Left forelimb (tissue), 1 donor: Measurements from ENCODE around the gene LHFPL2.

Source experiments
- DNase-seq: peaks from one replicate; pipeline ENCODE4 v3.0.0-alpha.2; 2018; ENCODE audit warnings: low spot score

Gene LHFPL2

DNA sequence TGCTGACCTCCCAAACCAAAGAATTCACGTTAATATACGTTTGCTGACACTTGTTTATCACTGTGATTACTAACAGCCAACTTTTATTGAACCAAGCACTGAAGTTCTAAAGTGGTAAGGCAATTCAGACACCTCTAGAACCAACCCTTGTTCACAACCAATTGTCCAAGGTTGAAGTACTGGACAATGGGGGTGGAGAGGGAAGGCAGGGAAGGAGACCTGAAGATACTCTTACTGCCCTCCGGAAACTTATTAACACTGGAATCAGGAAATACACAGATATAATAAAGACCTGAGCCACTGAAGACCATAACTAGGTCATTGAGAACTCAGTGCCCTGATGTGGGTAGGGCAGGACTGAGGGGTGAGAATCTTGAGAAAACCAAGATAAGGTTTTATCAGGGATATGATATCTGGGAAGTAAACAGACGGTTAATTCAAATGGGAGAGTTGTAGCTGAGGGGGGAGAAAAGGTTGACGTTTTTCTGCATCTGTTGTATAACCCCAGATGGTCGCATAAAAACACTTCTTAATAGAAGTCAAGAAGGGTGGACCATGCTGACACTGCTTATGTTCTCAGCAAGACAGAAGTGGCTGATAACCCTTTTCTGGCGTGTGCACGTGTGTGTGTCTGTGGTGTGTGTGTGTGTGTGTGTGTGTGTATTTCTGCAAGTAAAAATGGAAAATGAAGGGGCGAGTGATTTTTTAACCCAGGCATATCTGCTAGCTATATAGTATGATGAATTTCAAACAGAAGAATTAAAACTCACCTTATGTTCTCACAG is 125.9 kb downstream of the LHFPL2 start:
- DNase-seq, result no peak

DNA sequence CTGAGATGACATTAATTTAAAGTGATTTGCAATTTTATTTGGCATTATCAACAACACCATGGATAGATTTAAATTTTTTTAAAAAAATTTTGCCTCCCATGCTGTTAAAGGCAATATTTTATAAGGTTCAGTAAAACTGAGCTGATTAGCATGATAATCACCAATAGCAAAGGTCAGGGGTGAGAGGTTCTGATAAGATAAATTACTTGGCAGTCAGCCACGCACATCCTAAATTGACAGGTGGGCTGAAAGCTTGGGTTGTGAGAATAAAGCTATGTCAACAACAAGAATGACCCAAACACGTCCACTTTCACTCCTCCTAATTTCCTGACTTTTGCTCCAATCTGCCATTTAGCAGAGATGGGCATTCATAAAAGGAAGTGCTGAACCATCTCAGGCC is 127.1 kb downstream of the LHFPL2 start:
- no peak for DNase-seq

DNA sequence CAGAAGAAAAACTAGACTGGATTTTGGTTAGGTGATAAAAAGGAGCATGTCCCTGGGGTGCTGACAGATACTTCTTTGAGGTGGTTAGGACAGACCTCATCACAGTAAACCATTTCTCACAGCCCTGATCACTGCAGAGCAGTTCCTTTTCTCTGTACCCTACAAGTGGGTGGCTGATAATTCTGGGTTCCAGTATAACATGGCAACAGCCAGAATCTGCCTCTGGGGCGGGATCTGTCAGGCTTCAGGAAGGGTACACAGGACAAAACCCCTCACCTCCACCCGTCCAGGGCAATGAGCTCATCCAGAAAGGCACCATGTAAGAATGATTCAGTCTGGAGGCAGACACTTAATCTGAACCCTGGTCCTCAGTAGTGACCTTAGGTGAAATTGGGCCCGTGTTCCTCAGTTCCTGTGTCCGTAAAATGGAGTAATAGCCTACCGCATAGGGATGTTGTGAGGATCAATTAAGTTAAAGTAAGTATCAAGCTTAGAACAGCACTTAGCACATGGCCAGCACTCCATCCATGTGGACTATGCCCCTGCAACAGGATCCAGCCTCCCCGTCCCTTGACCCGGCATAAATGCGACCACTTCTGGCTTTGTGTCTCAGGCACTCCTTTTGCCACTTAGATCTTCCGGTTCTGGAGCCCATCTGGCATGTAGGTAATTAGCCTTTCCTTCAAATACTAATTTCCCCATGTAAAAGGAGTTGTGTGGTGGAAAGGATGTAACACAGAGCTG is 129.2 kb downstream of the LHFPL2 start:
- no peak for DNase-seq

DNA sequence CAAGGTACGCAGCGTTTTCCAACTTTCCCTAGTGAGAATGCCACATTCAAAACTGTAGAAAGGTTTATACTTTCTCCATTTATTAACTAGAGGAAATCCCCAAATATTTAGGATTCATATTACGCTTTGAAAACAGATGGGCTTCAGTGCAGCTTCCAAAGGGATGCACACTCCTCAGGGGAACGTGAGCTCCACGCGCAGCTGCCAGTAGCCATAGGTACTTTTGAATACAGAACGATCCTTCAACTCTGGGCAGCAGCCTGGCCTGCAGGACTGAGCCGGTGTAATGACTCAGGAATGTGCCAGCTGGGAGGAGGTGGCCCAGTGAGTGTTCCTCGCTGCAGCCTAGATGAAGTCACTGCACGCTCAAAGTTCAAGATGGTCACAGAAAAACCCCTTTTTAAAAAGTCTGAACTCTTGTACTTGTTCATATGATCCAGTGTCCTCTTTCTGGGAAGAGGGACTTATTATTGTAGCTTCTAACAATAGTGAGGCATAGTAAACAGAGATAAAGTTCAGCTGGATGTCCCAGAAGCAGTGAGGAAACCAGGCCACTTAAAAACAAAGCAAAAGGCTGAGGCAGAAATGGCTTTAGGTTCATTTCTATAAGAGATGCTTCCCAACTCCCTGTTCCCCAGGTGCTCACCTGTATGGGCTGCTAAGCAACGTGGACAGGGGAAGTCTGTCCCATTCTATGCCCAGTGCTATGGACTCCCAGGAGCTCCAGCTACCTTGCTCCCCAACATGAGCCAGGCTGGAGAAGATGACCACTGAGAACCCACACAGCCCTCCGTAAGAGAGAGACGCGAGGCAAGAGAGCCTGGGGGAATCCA is 130.0 kb downstream of the LHFPL2 start:
- no peak for DNase-seq

DNA sequence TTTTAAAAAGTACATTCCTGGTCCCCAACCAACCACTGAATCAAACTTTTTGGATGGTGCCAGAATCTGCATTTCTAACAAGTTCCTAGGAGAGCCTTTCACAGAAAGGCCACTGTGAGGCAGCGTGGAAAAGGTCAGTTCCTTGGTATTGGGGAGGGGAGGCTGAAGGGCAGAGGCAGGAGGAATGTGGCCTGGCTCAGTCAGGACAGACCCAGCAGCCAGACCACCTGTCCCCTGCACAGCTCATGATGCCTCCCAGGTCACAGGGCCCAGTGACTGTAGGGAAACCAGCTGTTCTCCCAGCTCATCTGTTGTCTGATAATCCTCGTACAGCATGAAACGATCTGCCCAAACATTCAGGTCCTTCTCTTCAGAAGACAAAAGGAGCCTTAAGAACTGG is 132.9 kb downstream of the LHFPL2 start:
- no peak for DNase-seq

DNA sequence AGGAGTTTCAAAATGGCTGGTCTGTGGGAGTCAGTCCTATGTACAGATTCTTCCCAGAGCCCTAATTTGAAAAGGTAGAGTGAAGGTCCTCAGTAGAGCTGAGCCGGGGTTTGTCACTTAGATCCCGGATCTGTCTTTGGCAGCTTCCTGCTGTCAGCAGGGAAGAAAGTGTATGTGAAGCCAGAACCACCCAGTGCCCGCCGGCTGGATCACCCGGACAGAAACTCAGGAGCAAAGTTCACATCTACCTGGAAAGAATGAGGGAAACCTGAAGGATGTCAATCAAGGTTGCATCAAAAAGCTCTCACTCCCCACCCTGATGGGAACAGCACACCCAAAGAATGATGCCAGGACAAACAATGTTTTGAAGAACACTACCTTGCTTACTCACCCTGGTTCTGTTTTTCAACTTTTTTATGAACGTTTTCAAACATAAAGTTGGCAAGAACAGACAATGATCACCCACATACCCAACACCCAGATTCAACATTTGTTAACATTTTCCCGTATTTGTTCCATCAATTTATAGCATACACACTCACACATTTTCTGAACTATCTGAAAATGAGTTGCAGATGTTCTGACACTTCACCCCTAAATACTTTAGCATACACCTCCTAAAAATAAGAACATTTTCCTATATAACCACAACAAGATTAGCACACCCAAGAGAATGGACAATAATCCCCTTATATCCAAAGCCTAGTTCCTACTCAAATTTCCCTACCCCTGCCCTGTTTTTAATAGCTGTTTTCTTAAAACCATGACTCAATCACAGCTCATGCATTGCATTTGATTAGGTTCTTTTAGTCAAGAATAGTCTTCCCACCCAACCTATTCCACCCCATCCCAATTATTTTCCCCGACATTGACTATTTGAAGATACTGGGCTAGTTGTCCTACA is 133.9 kb downstream of the LHFPL2 start:
- no peak for DNase-seq

DNA sequence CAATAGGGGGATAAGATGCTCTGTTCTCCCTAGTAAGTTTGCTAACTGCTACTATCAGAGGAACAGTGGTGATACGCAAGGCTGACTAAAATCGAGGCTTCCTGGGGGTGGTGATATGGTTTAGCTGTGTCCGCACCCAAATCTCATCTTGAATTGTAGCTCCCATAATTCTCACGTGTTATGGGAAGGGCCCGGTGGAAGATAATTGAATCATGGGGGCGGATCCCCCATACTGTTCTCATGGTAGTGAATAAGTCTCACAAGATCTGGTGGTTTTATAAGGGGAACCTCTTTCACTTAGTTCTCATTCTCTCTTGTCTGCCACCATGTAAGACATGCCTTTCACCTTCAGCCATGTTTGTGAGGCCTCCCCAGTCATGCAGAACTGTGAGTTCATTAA is 135.1 kb downstream of the LHFPL2 start:
- no peak for DNase-seq

DNA sequence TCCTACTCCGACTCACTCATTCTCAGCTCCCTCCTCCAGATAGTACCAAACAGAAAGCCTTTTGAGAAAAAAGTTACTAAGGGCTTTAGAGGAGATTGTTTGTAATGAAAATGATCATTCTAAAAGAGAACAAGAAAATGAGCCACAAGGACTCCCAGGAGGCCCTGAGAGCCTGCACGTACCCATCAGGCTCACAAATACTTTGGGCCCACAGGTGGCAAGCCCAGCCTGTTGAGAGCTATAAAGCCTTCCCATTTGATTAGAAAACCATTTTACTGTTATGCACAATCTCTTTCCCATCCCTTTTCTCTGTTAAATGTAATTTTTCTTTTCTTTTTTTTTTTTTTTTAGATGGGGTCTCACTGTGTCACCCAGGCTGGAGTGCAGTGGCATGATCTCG is 136.1 kb downstream of the LHFPL2 start:
- no peak for DNase-seq

DNA sequence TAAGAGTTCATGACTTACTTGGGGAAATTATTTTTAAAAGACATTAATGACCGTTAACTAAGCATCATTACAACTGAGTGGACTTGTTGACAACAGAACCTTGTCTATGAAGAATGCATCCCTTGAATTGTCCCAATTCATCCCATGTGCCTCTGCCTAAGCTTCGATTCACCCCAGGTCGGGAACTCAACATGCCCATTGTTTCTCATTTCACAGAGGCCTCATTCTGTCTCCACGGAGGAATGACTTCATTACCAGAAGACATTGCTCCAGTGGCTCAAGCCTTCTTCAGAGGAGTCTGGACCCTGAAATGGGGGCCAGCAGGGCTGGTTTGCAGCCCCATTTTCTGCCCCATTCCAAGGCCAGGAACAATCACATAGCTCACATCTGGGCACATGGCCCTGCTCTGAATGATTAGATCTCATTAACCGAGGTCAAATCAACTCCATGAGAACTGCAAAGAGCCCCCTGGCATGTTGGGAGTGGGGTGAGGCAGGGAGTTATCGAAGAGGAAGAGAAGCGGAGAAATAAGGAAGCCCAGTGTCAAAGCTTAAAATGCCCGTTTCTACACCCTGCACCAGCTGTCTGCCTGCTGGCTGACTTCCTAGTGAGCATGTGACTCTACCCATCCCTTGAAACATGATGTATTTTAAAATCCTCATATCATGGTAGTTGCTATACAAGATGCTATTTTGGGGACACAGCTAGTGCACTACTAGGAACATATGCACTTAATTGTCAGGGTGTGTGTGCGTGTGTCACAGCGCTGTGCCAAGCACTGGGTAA is 137.3 kb downstream of the LHFPL2 start:
- no peak for DNase-seq

DNA sequence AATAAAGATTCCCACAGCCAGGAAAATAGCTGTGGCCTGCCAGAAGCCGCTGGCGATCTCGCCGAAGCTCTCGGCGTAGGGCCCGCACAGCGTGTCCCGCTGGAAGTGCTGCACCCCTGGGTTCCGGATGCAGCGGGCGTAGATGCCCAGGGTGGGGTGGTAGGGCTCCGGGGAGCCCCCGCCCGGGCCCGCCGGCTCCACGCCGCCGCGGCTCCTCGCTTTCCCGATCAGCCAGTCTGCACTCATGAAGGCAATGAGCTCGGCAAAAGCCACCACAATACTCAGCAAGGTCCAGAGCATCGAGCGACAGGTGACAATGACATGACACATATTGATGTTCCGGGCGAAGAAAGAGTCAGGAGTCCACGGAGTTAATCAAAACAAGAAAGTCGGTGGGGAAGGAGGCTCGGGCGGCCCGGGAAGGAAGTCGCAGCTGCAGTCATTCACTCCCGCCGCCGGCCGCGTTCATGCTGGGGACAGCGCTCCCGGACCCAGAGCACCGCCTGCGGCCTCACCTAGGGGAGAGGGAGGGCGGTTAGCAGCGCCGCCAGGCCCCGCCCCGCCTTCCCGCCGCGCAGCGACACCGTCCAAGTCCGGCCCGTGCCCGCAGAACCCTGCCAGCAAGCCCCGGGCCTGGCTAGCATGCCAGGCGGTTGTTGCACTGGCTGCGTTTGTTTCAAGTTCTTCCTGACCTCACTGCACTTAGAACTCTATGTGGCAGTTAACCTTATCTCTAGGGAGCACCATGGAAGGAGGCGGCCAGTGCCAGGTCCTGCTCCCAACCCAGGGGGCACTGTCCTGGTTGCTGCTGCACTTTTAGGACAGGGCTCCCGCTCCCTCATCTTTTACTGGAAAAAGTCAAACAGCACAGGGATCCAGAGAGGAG is 138.4 kb downstream of the LHFPL2 start:
- DNase-seq, result peak; percentile 76

DNA sequence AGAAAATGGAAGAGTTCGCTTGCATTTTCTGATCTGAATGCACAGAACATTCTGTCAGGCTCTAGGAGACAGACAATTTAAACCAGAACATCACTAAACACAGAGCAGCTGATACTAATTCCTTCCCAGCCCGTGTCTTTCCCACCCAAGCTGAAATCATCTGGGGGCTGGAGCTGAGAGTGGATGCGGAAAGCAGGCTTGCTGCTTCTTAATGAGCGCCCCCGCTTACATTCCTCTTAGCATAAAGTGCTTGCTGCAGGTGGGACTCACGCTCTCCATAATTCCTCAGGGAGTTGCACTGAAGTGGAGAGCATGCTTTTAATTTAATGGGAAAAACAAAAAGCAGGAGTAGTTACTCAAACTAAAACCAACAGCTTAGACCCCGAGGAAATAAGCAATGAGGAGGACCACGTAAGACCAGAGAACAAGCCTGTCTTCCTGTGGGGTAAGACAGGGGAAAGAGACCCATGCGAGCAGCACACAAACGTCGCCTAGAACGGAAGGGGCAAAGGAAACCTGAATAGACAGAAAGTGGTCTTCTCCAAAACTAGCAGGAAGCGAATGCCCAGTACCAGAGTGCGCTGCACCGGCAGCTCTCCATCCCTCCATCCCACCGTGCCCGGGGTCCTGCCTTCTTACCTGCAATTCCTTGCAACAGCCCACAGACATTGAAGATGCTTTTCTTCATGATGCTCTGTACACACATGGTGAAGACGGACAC is 139.3 kb downstream of the LHFPL2 start:
- DNase-seq, result no peak

DNA sequence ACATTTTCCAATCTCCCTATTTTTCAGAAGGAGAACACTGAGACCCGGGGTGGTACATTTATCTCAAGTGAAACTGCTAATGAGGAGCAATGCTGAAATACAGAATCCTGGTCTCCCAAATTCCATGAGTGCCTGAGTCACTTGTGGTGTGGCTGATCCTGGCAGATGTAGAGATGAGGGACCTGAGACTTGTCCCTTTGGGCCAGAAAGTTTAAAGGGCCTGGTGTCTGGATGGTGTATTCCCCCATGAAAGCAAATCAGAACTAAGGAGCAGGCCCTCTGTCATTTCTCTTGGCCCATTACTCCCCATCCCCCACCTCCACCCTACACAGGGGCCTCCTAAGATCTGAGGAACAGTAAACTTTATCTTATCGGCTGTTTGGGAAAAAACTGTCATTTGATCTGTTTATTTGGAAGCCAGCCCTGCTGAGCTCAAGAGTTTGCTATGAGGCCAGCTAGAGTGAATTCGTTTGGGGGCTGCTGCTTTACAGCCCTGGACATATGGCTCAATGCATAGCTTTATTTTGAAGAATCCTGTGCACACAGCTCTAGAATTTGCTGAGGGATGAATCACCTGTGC is 140.3 kb downstream of the LHFPL2 start:
- no peak for DNase-seq

DNA sequence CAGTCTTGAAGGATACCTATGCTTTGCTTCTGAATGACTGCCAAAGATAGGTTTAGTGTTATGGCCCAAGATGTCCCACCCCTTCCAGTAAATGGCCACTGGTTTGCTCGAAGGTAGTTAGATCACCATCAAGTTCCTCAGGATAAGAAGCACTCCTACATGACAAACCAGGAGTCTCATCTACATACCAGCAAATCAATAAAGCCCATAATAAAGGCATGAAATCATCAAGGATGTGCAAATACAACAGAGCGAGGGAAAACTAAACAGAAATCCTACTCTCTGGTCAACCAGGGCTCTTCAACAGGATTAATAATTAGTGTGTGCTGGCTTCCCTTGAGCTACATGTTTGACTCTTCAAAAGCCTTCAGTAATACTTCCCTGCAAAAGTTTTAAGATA is 141.0 kb downstream of the LHFPL2 start:
- no peak for DNase-seq

DNA sequence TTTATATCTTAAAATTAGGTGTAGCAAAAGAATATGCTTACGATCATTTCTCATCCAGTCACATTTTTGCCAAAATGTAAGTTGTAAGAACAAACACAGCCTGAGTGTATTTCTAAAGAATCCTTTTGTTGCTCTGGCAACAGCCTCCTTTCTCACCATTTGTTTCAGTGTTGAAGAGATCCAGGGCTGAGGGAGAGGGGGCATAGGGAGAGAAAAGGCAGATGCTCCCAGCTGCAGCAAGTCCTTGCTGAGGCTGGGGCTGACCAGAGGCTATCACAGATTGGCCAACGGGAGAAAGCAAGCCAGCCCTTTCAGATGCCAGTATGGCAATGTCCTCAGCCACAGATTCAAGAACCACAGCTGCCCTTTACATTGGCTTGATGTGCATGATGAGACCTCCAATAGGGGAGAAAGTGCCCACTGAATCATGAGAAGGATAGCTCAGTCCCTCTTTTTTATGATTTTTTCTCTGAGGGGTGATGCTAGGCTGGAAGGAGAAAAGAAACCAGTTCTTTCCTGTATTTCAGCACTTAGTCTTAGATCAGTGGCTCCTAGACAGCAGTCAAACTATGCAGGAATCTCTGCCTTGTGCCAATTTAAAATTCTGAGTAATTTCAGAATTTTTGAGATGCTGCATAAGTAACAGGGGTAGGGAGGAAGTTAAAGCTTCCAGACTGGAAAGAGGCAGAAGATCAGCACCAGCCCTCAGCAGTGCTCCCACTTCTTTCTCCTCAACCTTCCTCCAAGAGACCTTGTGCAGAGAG is 142.1 kb downstream of the LHFPL2 start:
- DNase-seq, result no peak

DNA sequence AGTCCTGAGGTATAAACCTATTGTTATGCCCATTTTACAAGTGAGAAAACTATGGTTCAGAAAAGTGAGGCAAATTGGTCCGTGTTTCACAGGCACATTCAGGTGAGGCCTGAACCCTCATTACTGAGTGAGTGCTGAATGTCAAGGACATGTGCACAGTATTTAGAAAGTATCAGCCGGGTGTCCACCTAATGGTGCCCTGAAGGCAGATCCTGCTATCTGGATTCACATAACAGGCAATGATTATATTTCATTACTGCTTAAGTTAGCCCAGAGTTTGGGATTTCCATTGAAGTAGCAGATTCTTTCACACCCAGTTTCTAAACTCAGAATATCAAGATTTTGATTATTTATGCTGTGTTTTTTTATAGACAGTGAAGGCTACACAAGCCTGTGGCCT is 142.7 kb downstream of the LHFPL2 start:
- no peak for DNase-seq

DNA sequence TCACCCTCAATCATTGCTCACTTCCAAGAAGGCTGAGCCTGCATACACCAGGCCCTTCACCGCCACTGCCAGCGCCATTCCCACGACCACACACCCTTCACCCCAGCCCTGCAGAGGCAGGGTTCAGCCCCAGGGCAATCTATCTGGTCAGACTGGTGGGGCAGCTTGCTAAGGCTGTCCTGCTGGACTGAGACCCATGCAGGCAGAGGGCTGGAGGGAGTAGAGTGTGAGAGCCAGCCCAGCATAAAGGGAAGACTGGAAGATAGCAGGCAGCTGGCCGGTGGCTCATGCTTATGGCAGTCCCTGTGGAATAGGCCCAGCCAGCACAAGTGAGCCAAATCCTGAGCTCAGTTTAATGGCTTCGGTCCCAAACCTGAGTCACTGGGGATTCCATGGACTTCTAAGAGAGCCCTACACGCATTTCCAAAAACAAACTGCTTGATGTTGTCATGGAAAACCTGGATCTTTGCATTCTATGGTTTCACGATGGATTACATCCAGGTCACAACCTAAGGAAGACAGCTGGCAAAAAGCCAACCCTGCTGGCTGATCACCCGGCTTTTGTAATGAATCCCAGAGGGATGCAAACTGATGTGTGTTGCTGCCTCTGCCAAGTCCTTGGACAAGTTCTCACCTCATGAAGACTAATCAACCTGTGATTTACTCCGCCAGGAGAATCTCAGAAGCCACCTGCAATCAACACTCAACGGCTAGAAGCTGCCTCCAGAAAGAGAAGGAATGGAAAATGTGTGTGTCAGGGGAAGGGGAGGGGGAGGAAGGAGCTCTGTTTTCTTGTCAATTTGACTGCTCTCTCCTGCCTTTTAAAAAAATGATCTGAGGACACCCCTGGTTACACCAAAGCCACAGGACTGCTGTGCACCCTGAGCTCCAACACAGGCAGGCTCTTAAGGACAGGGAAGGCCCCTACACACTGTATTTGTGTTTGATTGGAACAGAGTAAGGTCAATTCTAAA is 143.6 kb downstream of the LHFPL2 start:
- peak; percentile 89 for DNase-seq
